GM23248 (cell line): ENCODE results near the gene SLC22A12. TPM values are rescaled to one million over a fixed set of nuclear protein-coding genes. Genes with fewer than 3 reads are reported as not detected.

ENCODE experiments used
- DNase-seq: peaks from one replicate; pipeline ENCODE4 v3.0.0-alpha.2; 2015
- H2AFZ ChIP-seq: fragments of 200-600 bp; sonication (generic); 2 replicates; pipeline ENCODE4 v1.6.1; 2016; ENCODE audit warnings: antibody characterized with exemption
- H3F3A ChIP-seq: fragments of 200-600 bp; sonication (generic); 2 replicates; pipeline ENCODE4 v1.6.1; 2016; ENCODE audit warnings: mild to moderate bottlenecking, antibody characterized with exemption, mixed run types; ENCODE audit not compliant: insufficient read depth
- H3K27ac ChIP-seq: fragments of 200-600 bp; sonication (generic); 2 replicates; pipeline ENCODE4 v1.5.1; 2016; ENCODE audit warnings: mild to moderate bottlenecking
- H3K27me3 ChIP-seq: fragments of 200-600 bp; sonication (generic); replicated peaks from 2 replicates; pipeline ENCODE4 v1.6.1; 2016; ENCODE audit warnings: mild to moderate bottlenecking; ENCODE audit not compliant: insufficient read depth
- H3K36me3 ChIP-seq: fragments of 200-600 bp; sonication (generic); 2 replicates; pipeline ENCODE4 v1.6.1; 2016; ENCODE audit warnings: low read depth, mild to moderate bottlenecking
- H3K4me1 ChIP-seq: fragments of 200-600 bp; sonication (generic); 2 replicates; pipeline ENCODE4 v1.6.1; 2016; ENCODE audit warnings: mild to moderate bottlenecking; ENCODE audit not compliant: insufficient read depth
- H3K4me2 ChIP-seq: fragments of 200-600 bp; sonication (generic); one replicate; pipeline ENCODE4 v1.6.1; 2016; ENCODE audit warnings: mild to moderate bottlenecking; ENCODE audit not compliant: unreplicated experiment
- H3K4me3 ChIP-seq: fragments of 200-600 bp; sonication (generic); 2 replicates; pipeline ENCODE4 v1.5.1; 2016; ENCODE audit warnings: mild to moderate bottlenecking
- H3K79me2 ChIP-seq: fragments of 200-600 bp; sonication (generic); 2 replicates; pipeline ENCODE4 v1.6.1; 2016; ENCODE audit warnings: mild to moderate bottlenecking; ENCODE audit not compliant: insufficient read depth
- H3K9ac ChIP-seq: fragments of 200-600 bp; sonication (generic); 2 replicates; pipeline ENCODE4 v1.6.1; 2016; ENCODE audit warnings: mild to moderate bottlenecking
- H3K9me2 ChIP-seq: fragments of 200-600 bp; sonication (generic); 2 replicates; pipeline ENCODE4 v1.6.1; 2016; ENCODE audit warnings: mixed run types, mild to moderate bottlenecking, moderate library complexity; ENCODE audit not compliant: insufficient read depth
- H3K9me3 ChIP-seq: fragments of 200-600 bp; sonication (generic); one replicate; pipeline ENCODE4 v1.6.1; 2017; ENCODE audit warnings: low read depth
- H4K20me1 ChIP-seq: fragments of 200-600 bp; sonication (generic); 2 replicates; pipeline ENCODE4 v1.6.0; 2016; ENCODE audit not compliant: insufficient read depth
- EZH2 ChIP-seq: fragments of 200-600 bp; sonication (generic); IDR thresholded peaks from 2 replicates; pipeline ENCODE4 v1.6.1; 2018; ENCODE audit warnings: antibody characterized with exemption, mild to moderate bottlenecking; ENCODE audit not compliant: insufficient read depth, poor library complexity, severe bottlenecking
- EZH2phosphoT487 ChIP-seq: fragments of 200-600 bp; sonication (generic); IDR thresholded peaks from 2 replicates; pipeline ENCODE4 v1.6.1; 2018; ENCODE audit warnings: antibody characterized with exemption, moderate library complexity, mild to moderate bottlenecking, low read depth; ENCODE audit not compliant: insufficient read depth
- WGBS, 2 experiments: methylation state at CpG; one replicate each; pipeline ENCODE4 v1.1.6; 2015 to 2017; ENCODE audit warnings: low lambda C conversion rate in 2 of 2, low coverage in 1 of 2; ENCODE audit errors: missing lambda C conversion rate in 2 of 2; 5-methylcytosine and 5-hydroxymethylcytosine counted together
- in situ Hi-C: fragments of 300-500 bp; cut with MboI; formaldehyde crosslinking; loops from 2 replicates; pipeline ENCODE4 v1.15.0; 2020
- polyA plus RNA-seq: library from polyadenylated mRNA; unstranded; fragments of >200 nt; fragmentation: Nextera tagmentation; extraction: Ambion mirVana; gene quantifications from 2 replicates; pipeline ENCODE4 v1.2.1, GENCODE V29; 2016
- total RNA-seq: library from RNA; depleted of rRNA; stranded (reverse); fragments of >200 nt; shearing (Covaris generic); gene quantifications from 2 replicates; pipeline ENCODE4 v1.2.3, GENCODE V29; 2014

SLC22A12 gene
- total and polyA plus RNA-seq, 2 experiments from 2014 or later: not detected

DNA sequence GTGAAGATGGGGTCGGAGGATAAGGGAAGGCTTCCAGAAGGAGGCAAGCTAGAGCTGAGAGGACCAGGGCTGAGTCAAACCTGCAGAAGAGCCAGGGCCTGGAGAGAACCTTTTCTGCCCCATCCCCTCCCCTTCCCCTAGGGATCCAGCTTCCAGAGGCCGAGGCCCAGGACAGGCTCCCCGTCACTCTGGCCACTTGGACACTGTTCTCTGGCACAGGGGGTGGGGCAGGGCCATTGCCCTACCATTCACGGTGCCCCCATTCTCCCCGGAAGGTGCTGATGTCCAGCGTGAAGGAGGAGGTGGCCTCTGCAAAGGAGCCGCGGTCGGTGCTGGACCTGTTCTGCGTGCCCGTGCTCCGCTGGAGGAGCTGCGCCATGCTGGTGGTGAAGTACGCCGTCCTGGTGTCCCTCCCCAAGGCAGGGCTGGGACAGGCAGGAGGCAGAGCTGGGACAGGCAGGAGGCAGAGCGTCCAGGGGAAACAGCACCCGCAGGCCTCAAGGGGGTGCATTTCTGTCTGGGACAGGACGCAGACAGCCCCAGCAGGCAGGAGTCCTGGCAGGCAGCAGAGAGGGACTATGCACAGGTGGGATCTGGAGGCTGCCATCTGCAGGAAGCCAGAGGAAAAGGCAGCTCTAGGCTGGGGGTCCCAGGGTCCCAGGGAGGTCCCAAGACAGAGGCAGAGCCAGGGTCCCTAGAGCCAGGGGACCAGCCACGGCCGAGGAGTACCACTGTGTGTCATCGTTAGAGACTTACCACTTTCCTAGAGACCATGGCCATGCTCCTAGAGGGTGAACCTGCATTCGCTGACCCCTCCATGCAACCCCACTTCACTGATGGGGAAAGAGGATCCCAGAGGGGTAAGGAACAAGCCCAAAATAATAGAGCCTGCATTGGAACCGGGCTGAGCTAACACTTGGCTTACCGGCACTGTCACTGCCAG is 25.8 kb upstream of the SLC22A12 start:
- no peak overlapping the region for H3K9ac ChIP-seq
- no peak overlapping the region for H3K4me2 ChIP-seq
- no peaks in the 10 kb centered on the region for H3K4me1 ChIP-seq
- no peaks in the 10 kb centered on the region for H3K36me3 ChIP-seq
- H2AFZ ChIP-seq: no peak overlapping the region
- H3K4me3 ChIP-seq: no peak overlapping the region
- H3K27me3 ChIP-seq: no peaks in the 10 kb centered on the region
- 90 to 91% methylated on average over 24 of the region's 24 CpGs for WGBS, 2 experiments
- no peaks in the 10 kb centered on the region for H4K20me1 ChIP-seq
- TF ChIP-seq EZH2 (no peak), EZH2phosphoT487 (no peak)
- no peaks in the 10 kb centered on the region for H3K9me2 ChIP-seq
- no peaks in the 10 kb centered on the region for H3K79me2 ChIP-seq
- in situ Hi-C loops: no loop called here
- H3K9me3 ChIP-seq: no peaks in the 10 kb centered on the region
- no peaks in the 10 kb centered on the region for H3F3A ChIP-seq
- H3K27ac ChIP-seq: no peak overlapping the region
- no peak for DNase-seq

DNA sequence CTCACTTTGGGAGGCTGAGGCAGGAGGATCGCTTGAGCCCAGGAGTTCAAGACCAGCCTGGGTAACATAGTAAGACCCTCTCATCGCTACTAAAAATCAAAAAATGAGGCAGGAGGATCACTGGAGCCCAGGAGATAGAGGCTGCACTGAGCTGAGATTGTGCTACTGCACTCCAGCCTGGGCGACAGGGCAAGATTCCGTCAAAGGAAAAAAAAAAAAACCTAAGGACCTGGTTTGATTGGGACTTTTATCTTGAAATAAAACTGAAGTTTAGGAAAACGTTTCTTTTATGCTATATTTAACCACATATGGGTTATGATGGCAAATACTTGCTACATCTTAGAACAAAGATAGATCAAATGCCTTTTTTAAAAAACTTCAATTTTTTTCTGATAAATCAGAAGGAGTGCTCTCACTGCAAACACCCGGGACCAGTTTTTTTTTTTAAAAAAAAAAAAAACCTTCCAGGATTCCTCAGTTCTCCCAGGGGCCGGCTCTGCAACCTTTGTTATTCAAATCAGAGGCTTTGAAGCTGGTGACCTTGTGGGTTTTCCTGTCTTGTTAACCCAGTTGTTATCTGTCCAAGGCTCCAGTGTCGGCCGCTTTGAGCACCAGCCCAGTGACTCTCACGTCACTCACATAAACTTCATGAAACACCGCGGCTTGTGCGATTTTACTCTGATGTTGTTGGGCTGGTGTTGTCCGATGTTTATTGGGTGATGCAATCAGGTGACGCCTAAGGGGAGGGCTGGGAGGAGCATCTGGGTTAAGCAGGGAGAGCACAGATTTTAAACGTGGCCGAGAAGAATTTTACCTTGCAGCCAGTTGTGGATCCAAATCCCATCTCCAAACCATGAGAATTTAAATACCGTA is 24.7 kb upstream of the SLC22A12 start:
- Histone ChIP-seq H3K9me3 (no peaks in the 10 kb centered on the region), H3K4me1 (no peaks in the 10 kb centered on the region), H3K4me3 (peak overlapping the region; percentile 58), H3K4me2 (peak overlapping the region; percentile 77), H4K20me1 (no peaks in the 10 kb centered on the region), H3K9ac (peak overlapping the region; percentile 62), H3F3A (no peaks in the 10 kb centered on the region), H3K36me3 (no peaks in the 10 kb centered on the region), H2AFZ (peak overlapping the region; percentile 78), H3K27me3 (no peaks in the 10 kb centered on the region), H3K27ac (no peak overlapping the region), H3K9me2 (no peaks in the 10 kb centered on the region), H3K79me2 (no peaks in the 10 kb centered on the region)
- in situ Hi-C loops: no loop called here
- 20% methylated on average over 18 of the region's 18 CpGs for WGBS, 2 experiments
- DNase-seq: peak; percentile 88
- TF ChIP-seq EZH2 (no peak), EZH2phosphoT487 (no peak)

DNA sequence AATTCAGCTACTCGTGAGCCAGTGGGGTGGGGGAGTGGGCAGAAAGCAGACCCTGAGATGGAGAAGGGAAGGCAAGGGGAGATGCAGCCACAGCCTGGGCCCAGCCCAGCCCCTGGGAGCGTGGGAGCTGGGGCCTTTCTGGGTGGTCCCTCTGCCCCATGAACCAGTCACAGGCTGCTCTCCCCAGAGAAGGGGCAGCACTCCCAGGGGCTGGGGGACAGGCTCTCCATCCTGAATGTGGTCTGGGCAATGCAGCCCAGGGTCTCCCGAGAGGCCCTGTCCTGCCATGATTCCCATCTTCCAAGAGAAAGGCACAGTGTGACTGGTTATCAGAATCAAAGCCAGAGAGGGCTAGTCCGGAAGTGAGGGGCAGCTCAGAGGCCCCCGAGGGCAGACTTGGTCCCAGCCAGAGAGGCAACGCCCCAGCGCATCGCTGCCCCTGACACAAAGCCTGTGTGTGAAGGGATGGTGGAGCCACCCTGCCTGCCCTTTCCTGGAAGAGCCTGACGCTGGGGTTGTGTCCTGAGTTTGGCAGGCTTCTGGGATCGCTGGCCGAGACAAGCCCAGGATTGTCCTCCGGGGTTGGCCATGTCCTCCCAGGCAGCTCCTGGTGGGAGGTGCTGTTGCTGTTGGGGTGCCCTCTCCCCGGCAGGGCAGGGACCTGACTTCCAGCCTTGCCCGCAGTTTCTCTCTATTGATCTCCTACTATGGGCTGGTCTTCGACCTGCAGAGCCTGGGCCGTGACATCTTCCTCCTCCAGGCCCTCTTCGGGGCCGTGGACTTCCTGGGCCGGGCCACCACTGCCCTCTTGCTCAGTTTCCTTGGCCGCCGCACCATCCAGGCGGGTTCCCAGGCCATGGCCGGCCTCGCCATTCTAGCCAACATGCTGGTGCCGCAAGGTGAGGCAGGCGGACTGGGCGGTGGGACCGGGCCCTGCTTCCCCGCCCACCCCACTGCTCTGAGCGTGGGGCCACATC is 23.8 kb upstream of the SLC22A12 start:
- H3F3A ChIP-seq: no peaks in the 10 kb centered on the region
- no peaks in the 10 kb centered on the region for H3K9me2 ChIP-seq
- H3K4me2 ChIP-seq: peak overlapping the region; percentile 77
- TF ChIP-seq EZH2phosphoT487 (no peak), EZH2 (no peak)
- H3K4me3 ChIP-seq: peak overlapping the region; percentile 58
- peak overlapping the region; percentile 62 for H3K9ac ChIP-seq
- H3K9me3 ChIP-seq: no peaks in the 10 kb centered on the region
- peak overlapping the region; percentile 78 for H2AFZ ChIP-seq
- no peaks in the 10 kb centered on the region for H3K36me3 ChIP-seq
- H3K27ac ChIP-seq: no peak overlapping the region
- H3K79me2 ChIP-seq: no peaks in the 10 kb centered on the region
- H3K4me1 ChIP-seq: no peaks in the 10 kb centered on the region
- no peak for DNase-seq
- 87 to 89% methylated on average over 21 to 30 of the region's 30 CpGs for WGBS, 2 experiments
- in situ Hi-C loops: no loop called here
- H3K27me3 ChIP-seq: 0 out of 2 replicates have a peak, but pooled peaks cover under 1% of the 10 kb centered on the region
- no peaks in the 10 kb centered on the region for H4K20me1 ChIP-seq
